GM21825 (cell line): ENCODE results near the gene ATP6V0A1.
"Not testable (repeated sequence)": the region's sequence is repeated elsewhere in the genome, so short reads cannot be mapped to it uniquely, and the experiment has no call there.

Experiments used
- ATAC-seq: cut with Tn5 transposase; IDR thresholded peaks from one replicate; pipeline ENCODE4 v1.9.1; 2021; ENCODE audit warnings: mild to moderate bottlenecking, moderate library complexity; ENCODE audit not compliant: unreplicated experiment

Gene ATP6V0A1

DNA sequence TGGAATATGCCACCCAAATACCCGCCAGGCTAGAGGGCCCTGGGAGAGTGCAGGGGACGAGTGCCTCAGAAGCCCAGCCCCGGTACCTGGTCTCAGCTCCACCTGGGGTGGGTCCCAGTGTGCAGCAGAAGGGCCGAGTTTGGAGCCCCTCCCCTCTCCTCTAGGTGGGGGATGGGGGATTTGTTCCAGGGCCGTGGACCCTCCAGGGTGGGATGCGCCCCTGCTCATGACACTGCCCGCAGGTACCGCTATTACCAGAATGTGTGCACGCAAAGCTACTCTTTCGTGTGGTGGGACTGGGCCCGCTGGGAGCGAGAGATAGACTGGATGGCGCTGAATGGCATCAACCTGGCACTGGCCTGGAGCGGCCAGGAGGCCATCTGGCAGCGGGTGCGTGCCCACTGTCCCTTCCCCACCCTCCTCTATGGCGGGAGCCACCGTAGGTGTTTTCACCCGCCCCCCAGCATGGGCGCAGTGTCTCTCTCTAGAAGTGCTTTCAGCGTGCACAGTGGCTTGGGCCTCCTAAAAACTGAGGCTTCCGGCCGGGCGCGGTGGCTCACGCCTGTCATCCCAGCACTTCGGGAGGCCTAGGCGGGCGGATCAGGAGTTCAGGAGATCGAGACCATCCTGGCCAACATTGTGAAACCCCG is 78.6 kb downstream of the ATP6V0A1 start:
- no peak for ATAC-seq

DNA sequence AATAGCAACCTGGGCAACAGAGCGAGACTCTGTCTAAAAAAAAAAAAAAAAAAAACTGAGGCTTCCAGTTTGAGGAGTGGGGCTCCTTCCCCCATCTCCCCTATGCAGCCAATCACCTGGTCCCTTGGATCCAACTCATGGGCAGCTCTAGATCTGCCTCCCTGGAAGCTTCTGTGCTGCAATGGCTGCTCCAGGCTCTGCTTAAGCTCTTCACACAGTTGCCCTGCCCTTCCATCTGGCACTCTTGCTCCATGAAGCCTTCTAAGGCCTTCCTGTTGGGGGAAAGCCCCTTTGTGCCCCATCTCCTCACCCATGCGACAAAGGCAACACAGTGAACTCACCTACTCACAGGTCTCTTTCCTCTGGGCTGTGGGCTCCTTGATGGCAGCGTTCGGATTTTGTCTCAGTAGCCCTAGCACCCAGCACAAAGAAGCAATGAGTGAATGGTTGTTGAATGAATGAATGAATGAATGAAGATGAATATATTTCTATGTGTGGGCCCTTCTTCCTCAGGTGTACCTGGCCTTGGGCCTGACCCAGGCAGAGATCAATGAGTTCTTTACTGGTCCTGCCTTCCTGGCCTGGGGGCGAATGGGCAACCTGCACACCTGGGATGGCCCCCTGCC is 79.3 kb downstream of the ATP6V0A1 start:
- ATAC-seq = no peak

DNA sequence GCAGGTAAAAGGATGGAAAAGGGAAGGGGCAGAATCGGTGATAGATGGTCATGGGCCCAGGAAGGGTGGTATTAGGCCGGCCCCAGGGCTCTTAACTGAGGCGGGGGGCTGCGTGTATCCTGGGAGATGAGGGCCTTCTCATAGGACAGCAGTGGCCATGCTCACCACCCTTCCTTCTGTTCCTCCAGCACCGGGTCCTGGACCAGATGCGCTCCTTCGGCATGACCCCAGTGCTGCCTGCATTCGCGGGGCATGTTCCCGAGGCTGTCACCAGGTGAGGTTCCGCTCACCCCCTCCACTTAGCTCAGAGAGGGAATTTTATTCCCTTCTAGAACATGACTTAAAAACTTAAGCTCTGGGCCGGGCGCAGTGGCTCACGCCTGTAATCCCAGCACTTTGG is 79.8 kb downstream of the ATP6V0A1 start:
- ATAC-seq = no peak

DNA sequence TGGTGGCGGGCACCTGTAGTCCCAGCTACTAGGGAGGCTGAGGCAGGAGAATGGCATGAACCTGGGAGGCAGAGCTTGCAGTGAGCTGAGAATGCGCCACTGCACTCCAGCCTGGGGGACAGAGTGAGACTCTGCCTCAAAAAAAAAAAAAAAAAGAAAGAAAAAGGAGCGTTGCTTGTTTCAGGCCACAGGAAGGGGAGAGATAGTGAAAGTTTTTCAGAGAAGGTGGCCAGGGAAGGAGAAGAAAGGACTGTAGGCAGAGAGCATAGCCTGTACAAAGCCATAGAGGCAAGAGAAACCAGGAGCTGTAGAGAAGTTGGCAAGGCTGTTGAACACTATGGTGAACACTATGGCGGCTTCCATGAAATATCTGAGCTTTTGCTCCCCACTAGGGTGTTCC is 81.9 kb downstream of the ATP6V0A1 start:
- not testable (repeated sequence) for ATAC-seq

DNA sequence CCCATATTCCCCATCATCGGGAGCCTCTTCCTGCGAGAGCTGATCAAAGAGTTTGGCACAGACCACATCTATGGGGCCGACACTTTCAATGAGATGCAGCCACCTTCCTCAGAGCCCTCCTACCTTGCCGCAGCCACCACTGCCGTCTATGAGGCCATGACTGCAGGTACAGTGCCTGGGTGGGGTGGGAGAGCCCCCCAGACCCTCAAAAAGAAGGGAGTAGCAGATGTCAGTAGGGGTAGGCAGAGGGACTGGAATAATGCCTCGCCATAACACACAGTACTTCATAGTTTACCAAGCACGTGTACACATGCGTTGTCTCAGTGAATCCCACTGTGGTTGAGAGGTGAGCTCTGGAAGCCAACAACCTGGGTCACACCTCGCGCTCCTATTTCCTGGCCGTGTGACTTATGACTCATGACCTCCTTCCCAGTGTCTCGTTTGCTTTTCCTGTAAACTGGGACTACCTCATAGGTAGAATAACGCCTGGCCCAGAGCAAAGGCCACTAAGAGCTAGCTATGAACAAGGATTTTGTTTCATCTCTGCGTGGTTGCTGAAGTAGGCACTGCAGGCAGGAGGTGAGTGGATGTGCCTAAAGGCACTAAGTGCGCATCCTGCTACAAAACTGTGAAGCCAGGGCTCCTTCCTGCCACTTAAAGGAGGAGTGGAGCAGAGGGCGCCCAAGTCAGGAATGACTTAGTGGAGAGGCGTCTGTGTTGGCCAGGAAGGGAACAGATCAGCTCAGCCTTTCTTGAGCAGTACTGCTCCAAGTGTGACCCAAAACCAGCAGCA is 82.6 kb downstream of the ATP6V0A1 start:
- ATAC-seq = no peak

DNA sequence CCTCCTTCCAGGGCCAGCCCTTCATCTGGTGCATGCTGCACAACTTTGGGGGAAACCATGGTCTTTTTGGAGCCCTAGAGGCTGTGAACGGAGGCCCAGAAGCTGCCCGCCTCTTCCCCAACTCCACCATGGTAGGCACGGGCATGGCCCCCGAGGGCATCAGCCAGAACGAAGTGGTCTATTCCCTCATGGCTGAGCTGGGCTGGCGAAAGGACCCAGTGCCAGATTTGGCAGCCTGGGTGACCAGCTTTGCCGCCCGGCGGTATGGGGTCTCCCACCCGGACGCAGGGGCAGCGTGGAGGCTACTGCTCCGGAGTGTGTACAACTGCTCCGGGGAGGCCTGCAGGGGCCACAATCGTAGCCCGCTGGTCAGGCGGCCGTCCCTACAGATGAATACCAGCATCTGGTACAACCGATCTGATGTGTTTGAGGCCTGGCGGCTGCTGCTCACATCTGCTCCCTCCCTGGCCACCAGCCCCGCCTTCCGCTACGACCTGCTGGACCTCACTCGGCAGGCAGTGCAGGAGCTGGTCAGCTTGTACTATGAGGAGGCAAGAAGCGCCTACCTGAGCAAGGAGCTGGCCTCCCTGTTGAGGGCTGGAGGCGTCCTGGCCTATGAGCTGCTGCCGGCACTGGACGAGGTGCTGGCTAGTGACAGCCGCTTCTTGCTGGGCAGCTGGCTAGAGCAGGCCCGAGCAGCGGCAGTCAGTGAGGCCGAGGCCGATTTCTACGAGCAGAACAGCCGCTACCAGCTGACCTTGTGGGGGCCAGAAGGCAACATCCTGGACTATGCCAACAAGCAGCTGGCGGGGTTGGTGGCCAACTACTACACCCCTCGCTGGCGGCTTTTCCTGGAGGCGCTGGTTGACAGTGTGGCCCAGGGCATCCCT is 84.8 kb downstream of the ATP6V0A1 start:
- no peak for ATAC-seq

DNA sequence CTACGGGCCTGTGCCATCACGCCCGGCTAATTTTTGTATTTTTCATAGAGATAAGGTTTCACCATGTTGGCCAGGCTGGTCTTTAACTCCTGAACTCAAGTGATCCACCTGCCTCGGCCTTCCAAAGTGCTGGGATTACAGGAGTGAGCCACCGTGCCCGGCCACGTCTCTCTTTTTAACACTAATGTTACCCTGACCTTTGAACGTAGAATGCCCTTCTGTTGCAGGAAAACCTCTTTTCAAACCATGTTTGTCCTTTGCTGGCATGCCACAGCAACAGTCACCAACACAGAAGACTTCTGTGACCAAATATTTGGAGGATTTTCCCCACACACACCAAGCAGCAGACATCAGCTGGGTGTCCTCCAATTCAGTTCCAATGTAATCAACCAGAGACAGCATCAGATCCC is 86.2 kb downstream of the ATP6V0A1 start:
- ATAC-seq = no peak

DNA sequence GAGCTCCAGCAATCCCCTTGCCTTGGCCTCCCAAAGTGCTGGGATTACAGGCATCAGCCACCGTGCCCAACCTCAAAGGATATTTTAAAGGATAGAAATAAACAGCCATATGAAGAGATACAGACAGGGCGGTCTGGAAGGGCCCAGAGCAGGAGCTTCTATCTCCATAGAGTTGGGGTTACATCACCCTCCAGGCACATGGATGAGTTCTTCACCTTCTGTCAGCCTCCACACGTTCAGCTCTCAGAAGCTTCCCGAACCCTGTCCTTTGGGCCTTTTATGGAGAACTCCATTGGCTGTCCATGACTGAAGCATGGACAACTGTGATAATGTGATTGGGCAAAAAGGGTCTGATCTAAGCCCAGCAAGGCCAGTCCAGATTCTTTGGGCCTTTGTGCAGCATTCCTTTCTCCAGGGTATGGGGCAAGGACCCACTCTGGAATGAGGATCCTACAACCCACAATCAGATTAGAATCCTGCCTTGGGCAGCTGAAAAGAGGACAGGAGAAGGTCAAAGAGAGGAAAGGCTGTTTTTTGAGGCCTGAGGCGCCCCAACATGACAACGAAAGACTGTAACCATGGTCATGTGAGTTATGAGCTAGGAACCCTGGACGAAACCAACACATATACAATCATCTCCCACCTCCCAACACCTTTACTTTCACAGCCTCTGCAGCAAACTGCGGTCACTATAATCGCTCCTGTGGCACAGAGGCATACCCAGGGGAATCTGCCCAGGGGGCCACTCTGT is 87.3 kb downstream of the ATP6V0A1 start:
- not testable (repeated sequence) for ATAC-seq

DNA sequence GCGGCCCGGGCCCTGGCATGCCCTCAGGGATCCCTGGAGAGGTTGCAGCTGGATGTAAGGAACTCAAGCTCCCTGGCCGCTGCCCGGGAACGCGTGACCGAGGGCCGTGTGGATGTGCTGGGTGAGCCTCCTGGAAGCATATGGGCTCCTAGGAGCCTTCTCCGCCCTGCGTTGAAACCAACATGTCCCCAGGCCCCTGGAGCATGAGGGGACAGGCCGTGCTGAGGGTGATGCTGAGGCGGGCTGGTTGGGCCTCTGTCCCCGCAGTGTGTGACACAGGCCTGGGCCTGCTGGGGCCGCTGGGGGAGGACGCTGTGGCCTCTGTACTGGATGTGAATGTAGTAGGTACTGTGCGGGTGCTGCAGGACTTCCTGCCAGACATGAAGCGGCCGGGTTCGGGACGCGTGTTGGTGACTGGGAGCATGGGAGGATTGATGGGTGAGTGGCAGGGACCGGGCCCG is 88.4 kb downstream of the ATP6V0A1 start:
- ATAC-seq = no peak

DNA sequence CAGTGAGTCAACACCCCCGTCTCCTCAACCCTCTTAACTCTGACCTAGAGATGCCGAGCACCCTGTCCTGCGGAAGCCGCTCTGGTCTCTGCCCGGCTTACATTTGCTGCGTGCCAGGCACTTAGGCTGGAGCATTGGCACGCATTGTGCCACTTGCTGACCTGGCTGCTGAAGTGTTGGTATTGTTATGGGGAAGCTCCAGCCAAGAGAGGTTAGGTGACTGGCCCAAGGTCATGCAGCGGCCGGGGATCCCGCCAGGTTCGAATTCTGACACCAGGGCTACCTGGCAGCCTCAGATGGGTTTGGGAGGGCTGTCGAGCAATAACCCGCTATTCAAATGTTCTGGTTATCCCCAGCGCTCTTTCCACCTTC is 89.0 kb downstream of the ATP6V0A1 start:
- no peak for ATAC-seq

DNA sequence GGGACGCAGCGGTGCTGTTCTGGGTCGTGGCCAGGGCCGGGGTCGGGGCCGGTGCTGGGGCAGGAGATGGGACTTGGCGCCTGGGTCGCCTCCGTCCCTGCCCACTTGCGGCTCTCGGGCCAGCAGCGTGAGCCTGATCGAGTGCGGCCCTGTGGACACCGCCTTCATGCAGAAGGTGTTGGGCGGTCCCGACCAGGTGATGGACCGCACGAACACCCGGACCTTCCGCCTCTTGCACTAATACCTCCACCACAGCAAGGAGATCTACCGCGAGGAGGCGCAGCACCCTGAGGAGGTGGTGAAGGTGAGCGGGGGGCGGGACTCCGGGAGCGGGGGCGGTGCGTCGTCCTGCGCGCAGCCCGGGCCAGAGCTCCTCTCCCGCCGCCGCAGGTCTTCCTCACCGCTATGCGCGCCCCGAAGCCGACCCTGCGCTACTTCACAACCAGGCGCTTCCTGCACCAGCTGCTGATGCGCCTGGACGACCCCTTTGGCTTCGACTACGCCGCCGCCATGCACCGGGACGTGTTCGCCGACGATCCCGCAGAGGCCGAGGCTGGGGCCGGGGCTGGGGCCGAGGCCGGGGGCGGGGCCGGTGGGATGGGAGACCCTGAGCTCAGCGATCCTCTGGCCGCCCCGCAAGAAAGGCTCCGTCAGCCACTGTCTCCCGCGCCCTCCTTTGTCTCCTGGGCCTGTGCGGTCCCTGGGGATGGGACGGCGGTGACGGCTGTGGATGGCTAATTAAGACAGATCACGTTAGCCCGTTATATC is 89.6 kb downstream of the ATP6V0A1 start:
- no peak for ATAC-seq

DNA sequence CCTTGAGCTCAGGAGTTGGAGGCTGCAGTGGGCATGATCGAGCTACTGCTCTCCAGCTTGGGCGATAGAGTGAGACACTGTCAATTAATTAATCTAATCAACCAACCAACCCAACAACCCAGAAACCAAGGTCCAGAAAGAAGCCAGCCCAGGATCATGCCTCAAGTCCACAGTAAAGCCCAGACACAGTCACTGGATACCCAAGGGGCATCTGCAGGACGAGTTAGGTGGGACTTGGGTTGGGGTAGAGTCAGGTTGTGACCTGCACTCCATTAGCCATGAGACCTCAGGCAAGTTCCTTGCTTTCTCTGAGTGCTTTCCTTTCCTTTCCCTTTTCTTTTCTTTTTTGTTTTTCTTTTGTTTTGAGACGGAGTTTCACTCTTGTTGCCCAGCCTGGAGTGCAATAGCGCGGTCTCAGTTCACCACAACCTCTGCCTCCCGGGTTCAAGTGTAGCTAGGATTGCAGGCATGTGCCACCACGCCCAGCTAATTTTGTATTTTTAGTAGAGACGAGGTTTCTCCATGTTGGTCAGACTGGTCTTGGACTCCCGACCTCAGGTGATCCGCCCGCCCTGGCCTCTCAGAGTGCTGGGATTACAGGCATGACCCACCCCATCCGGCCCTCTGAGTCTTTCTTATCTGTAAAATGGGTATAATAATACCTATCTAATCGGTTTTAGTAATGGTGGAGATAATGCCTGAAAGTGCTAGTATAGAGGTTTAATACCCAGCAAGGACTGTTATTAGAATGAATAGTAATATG is 90.5 kb downstream of the ATP6V0A1 start:
- ATAC-seq = no peak

DNA sequence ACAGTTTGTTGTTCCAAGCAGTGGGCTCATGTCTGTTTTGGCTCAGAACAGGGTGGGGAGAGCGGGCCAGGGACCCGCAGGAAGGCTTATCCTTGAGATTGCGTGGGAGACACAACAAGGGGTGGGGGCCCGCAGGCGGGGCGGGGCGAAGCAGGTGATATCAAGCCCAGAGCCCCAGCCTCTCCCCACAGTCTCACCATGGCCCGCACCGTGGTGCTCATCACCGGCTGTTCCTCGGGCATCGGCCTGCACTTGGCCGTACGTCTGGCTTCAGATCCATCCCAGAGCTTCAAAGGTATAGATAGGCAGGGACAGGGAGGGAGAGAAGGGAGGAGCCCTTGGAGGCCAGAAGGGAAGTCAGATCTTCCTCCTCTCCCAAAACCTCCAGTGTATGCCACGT is 94.1 kb downstream of the ATP6V0A1 start, which contains the start of gene HSD17B1:
Gene HSD17B1, plus strand, starts transcription at position 188 of the 400 bp plus-strand sequence. Its CDS starts 11 bp downstream, at position 199.
- ATAC-seq = not testable (repeated sequence)

DNA sequence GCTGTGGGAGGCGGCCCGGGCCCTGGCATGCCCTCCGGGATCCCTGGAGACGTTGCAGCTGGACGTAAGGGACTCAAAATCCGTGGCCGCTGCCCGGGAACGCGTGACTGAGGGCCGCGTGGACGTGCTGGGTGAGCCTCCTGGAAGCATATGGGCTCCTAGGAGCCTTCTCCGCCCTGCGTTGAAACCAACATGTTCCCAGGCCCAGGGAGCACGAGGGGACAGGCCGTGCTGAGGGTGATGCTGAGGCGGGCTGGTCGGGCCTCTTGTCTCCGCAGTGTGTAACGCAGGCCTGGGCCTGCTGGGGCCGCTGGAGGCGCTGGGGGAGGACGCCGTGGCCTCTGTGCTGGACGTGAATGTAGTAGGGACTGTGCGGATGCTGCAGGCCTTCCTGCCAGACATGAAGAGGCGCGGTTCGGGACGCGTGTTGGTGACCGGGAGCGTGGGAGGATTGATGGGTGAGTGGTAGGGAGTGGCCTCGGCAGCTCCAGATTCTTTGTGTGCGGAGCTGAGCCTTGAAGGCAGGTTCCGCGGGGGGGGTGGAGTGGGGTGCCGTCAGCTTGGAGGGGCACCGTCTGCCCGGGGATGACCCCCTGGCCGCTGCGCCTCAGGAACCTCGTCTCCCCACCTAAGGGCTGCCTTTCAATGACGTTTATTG is 94.6 kb downstream of the ATP6V0A1 start:
- ATAC-seq = no peak

DNA sequence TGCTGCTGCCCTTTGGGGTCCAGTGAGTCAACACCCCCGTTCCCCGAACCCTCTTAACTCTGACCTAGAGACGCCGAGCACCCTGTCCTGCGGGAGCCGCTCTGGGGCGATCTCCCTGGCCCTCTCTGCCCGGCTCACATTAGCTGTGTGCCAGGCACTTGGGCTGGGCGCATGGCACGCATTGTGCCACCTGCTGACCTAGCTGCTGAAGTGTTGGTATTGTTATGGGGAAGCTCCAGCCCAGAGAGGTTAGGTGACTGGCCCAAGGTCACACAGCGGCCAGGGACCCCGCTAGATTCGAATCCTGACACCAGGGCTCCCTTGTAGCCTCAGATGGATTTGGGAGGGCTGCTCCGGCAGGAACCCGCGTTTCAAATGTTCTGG is 95.2 kb downstream of the ATP6V0A1 start:
- no peak for ATAC-seq

DNA sequence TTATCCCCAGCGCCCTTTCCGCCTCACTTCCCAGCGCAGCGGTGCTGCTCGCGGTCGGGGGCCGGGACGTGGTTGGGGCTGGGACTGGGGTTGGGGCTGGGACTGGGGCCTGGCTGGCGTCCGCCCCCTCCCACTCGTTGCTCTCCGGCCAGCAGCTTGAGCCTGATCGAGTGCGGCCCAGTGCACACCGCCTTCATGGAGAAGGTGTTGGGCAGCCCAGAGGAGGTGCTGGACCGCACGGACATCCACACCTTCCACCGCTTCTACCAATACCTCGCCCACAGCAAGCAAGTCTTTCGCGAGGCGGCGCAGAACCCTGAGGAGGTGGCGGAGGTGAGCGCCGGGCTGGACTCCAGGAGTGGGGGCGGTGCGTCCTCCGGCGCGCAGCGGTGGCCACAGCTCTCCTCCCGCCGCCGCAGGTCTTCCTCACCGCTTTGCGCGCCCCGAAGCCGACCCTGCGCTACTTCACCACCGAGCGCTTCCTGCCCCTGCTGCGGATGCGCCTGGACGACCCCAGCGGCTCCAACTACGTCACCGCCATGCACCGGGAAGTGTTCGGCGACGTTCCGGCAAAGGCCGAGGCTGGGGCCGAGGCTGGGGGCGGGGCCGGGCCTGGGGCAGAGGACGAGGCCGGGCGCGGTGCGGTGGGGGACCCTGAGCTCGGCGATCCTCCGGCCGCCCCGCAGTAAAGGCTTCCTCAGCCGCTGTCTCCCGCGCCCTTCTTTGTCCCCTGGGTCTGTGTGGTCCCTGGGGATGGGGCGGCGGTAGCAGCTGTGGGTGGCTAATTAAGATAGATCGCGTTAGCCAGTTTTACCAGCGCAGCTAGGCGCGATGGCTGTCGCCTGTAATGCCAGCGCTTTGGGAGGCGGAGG is 95.8 kb downstream of the ATP6V0A1 start:
- peak; percentile 74 for ATAC-seq

DNA sequence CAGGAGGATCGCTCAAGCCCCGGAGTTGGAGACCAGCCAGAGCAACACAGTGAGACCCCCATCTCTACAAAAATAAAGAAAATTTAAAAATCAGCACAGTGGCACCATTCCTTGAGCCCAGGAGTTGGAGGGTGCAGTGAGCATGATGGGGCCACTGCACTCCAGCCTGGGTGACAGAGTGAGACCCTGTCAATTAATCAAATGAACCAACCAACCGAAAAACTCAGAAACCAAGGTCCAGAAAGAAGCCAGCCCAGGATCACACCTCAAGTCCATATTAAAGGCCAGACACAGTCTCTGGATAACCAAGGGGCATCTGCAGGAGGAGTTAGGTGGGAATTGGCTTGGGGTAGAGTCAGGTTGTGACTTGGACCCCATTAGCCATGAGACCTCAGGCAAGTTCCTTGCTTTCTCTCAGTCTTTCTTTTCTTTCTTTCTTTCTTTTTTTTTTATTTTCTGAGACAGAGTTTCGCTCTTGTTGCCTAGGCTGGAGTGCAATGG is 96.5 kb downstream of the ATP6V0A1 start:
- ATAC-seq = no peak
